GM18907 (cell line): ENCODE data around the gene AGPAT3.

Experiments
- ATAC-seq: cut with Tn5 transposase; IDR thresholded peaks from one replicate; pipeline ENCODE4 v1.9.1; 2021; ENCODE audit warnings: mild to moderate bottlenecking, moderate library complexity; ENCODE audit not compliant: unreplicated experiment

AGPAT3 gene

DNA sequence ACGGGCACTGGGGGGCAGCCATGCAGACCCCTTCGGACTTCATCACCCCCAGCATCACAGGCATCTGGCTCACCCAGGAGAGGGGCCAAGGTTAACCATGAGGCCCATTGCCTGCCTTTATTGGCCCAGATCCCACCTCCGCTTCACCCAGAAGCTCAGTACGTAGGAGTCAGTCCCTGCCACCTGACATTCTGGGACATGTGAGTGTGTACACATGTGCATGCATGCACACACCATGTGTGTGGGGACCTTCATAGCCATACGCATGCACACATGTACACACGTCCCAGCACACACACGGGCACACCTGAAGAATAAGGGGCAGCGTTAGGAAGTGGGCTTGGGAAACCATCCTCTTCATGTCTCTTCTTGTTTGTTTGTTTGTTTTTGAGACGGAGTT lies 123.0 kb downstream of the AGPAT3 start:
- no peak for ATAC-seq

GRCh38 chr21:43988506-43989230 lies 123.6 kb downstream of the AGPAT3 start:
- ATAC-seq = no peak

- no peak for ATAC-seq
These were observed 124.4 kb downstream of the AGPAT3 start for GRCh38 chr21:43989401-43989800.

- no peak for ATAC-seq
These were observed 126.5 kb downstream of the AGPAT3 start for GRCh38 chr21:43991447-43991991.

GRCh38 chr21:43992121-43992520 lies 127.1 kb downstream of the AGPAT3 start:
- no peak for ATAC-seq

- no peak for ATAC-seq
These were observed 128.5 kb downstream of the AGPAT3 start for GRCh38 chr21:43993420-43993934.

- no peak for ATAC-seq
These were observed 129.1 kb downstream of the AGPAT3 start for GRCh38 chr21:43994085-43994484.

DNA sequence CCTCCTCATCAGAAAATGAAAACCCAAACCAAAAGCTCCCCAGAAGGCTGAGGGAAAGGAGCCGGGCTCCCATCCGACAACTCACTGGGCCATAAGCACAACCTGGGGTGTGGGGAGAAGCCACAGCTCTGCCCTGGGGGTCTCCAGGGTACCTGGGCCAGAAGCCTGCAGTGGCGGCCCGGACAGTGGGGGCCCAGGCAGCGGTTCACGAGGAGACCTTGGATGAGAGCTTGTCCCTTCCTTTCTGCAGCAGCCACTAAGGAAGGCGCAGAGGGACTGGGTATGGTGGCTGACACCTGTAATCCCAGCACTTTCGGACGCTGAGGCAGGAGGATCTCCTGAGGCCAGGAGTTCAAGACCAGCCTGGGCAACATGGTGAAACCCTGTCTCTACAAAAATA lies 129.6 kb downstream of the AGPAT3 start:
- ATAC-seq = no peak

DNA sequence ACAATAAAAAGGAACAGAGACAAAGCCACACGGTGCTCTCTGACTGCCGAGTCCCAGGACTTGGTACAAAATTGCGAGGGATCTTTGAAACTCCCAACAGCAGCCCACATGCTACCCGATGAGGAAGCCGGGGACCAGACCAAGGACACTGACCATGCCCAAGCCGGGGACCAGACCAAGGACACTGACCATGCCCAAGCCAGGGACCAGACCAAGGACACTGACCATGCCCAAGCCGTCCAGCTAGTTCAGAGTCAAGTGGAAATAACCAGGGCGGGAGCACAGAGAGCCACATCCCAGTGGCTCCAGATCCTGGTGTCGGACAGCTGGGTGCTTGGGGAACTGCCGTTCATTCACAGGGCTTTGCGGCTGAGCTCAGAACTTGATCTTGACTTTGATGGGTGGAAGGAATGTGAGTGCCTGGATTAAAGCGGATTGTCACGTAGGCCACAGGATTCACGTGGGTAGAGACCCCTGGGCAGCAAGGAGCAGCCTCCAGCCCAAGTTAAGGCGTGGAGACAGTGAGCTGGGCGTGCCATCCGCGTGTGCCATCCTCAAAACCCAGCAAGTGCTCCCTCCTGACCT lies 130.6 kb downstream of the AGPAT3 start:
- no peak for ATAC-seq

- no peak for ATAC-seq
These were observed 133.0 kb downstream of the AGPAT3 start for GRCh38 chr21:43997766-43998742.

GRCh38 chr21:44000360-44000759 lies 135.3 kb downstream of the AGPAT3 start:
- no peak for ATAC-seq

- ATAC-seq = no peak
These were observed 137.5 kb downstream of the AGPAT3 start for GRCh38 chr21:44002511-44002910.

DNA sequence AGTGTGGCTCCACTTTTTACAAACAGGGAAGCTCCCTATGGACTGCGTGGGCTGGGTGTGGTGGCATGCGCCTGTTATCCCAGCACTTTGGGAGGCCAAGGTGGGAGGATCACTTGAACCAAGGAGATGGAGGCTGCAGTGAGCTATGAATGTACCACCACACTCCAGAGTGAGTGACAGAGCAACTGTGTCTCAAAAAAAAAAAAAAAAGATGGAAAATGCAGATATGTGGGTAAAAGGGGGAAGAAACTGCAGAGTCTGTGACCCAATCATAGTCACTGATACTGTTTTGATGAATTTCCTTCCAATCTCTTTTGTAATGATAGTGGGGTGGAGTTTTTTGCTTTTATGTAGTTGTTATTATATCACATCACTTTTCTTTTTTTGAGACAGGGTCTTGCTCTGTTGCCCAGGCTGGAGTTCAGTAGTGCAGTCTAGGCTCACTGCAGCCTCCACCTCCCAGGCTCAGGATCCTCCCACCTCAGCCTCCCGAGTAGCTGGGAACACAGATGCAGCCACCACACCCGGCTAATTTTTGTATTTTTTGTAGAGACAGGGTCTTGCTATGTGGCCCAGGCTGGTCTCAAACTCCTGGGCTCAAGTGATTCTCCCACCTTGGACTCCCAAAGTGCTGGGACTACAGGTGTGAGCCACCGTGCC lies 138.4 kb downstream of the AGPAT3 start:
- ATAC-seq = no peak

- no peak for ATAC-seq
These were observed 140.0 kb downstream of the AGPAT3 start for GRCh38 chr21:44005071-44005470.

DNA sequence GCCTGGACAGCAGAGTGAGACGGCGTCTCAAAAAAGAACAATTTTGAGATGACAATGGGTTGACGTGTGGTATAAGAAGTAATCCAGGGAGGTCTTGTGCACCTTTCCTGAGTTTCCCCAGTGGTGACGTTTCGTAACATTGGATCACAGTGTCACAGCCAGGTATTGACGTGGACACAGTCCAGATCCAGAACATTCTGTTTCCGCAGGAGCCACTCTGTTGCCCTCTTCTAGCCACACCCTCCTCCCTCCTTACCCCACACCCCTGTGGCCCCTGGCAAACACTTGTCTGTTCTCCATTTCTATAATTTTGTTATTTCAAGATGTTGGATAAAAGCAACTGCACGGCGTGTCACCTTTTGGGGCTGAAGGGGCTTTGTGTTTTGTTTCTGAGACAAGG lies 140.6 kb downstream of the AGPAT3 start:
- no peak for ATAC-seq

DNA sequence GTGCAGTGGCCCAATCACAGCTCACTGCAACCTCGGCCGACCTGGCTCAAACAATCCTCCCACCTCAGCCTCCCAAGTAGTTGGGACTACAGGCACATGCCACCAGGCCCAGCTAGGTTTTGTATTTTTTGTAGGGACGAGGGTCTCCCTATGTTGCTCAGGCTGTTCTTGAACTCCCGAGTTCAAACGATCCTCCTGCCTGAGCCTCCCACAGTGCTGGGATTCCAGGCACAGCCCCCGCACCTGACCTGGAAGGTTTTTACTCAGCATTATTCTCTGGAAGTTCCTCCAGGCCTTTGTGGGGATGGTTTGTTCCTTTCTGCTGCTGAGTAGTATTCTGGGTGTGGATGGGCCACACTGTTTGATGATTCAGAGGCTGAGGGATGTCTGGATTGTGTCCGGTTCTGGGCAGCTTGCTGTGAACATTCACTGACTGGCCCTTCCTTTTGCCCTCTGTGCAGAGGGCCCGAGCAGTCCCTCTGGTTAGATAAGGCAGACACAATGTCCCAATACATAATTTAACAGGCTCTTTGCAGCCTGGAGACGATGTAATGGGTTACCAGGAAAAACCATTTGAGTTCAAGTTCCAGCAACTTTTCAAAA lies 141.1 kb downstream of the AGPAT3 start:
- no peak for ATAC-seq

DNA sequence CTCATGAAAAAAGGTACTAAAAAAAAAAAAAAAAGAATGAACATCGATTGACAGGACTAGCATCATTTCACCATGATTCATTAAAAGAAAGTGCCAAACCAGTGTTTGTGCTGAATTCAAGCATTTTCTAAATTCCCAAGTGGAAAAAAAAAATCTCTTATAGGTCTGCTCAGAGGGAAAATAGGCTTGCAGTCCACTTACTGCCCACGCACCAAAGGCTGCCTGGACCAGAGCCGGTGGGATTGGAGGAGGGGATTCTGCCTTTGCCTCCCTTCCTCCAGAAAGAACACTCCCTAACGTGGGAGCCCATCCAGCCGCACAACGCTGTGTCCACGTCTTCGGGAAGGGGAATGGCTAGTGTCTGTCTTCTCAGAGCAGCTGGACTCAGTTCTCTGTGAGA lies 141.6 kb downstream of the AGPAT3 start:
- ATAC-seq = no peak

DNA sequence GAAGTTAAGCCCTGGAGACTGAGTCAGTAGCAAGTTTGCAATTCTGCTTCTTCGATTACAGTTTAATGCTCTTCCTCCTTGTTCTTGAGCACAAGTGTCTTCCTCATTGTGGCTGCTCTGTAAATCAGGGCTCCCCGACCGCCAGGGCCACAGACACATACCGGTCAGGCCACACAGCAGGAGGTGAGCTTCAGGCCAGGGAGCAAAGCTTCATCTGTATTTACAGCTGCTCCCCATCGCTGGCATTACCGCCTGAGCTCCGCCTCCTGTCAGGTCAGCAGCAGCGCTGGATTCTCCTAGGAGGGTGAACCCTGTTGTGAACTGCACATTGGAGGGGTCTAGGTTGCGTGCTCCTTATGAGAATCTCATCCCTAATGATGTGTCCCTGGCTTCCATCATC lies 145.4 kb downstream of the AGPAT3 start:
- ATAC-seq = no peak

DNA sequence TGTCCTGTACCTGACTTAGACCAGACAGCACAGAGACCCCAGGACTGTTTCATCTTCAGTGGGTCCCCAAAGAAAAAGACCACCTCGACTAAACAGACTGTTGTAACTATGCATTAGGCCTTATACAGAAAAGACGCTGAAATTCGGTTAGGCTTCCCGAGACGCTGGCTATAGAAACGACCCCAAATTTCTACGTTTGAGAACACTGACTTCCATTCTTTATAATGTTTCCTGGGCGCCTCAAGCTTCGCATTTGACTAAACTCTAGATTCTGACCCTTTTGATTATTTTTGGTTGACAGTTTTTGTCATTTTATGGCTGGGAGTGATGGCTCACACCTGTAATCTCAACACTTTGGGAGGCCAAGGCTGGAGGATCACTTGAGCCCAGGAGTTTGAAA lies 146.1 kb downstream of the AGPAT3 start:
- ATAC-seq = no peak
